CD4-positive, alpha-beta T cell (primary cell): Measurements from ENCODE around the gene DNAL1. TPM values are rescaled to one million over a fixed set of nuclear protein-coding genes. Genes with fewer than 3 reads are reported as not detected.

ENCODE experiments used
- ATAC-seq: fragments of 200-7000 bp; cut with Tn5 transposase; one replicate; pipeline ENCODE4 v1.10.0; 2022; ENCODE audit warnings: mild to moderate bottlenecking; ENCODE audit not compliant: poor library complexity
- CTCF ChIA-PET: fragments of 350-600 bp; sonication (Branson Sonifier 250); formaldehyde crosslinking; loops from one replicate; lab custom pipeline; 2021; ENCODE audit warnings: antibody characterized with exemption, inconsistent platforms; lab: Charles Lee
- POLR2A ChIA-PET: fragments of 350-600 bp; sonication (Branson Sonifier 250); formaldehyde crosslinking; loops from one replicate; lab custom pipeline; 2021; ENCODE audit warnings: antibody characterized with exemption, inconsistent platforms; lab: Charles Lee
- DNase-seq, 14 experiments: peaks; one replicate each; pipeline ENCODE4 v3.0.0-alpha.2; 2013 to 2020; ENCODE audit warnings: mixed read lengths in 2 of 14
- H3K27ac ChIP-seq, 2 donors: one replicate each; pipeline versions ENCODE4 v1.5.1 to v1.7.0; 2013; ENCODE audit warnings: low read length in 2 of 2, low read depth in 1 of 2, mild to moderate bottlenecking in 1 of 2
- H3K27me3 ChIP-seq, 2 experiments: 1 replicate in 1 of 2; 2 replicates in 1 of 2; pipeline versions ENCODE4 v1.6.1 to v1.7.0; 2013; ENCODE audit warnings: low read length in 2 of 2, control low read depth in 1 of 2, mild to moderate bottlenecking in 1 of 2, moderate library complexity in 1 of 2; ENCODE audit not compliant: insufficient read depth in 2 of 2, control insufficient read depth in 1 of 2
- H3K36me3 ChIP-seq: one replicate; pipeline ENCODE4 v1.6.1; 2013; ENCODE audit warnings: low read length, control low read depth; ENCODE audit not compliant: insufficient read depth
- H3K4me1 ChIP-seq: one replicate; pipeline ENCODE4 v1.6.1; 2013; ENCODE audit warnings: low read length, control low read depth; ENCODE audit not compliant: insufficient read depth
- H3K4me3 ChIP-seq: one replicate; pipeline ENCODE4 v1.5.1; 2013; ENCODE audit warnings: mild to moderate bottlenecking, low read length, moderate library complexity
- H3K9me3 ChIP-seq, 2 experiments: 1 replicate in 1 of 2; 2 replicates in 1 of 2; pipeline versions ENCODE4 v1.6.1 to v1.7.0; 2013; ENCODE audit warnings: low read length in 2 of 2, mild to moderate bottlenecking in 2 of 2, control low read depth in 1 of 2, moderate library complexity in 1 of 2; ENCODE audit not compliant: control insufficient read depth in 1 of 2, insufficient read depth in 1 of 2
- H3K27ac Mint-ChIP-seq: one replicate; pipeline ENCODE4 v1.8.0; 2020; ENCODE audit warnings: mixed read lengths
- H3K27me3 Mint-ChIP-seq: one replicate; pipeline ENCODE4 v1.8.0; 2021; ENCODE audit warnings: mixed read lengths
- H3K36me3 Mint-ChIP-seq: one replicate; pipeline ENCODE4 v1.8.0; 2021; ENCODE audit warnings: low read depth, mixed read lengths
- H3K4me1 Mint-ChIP-seq: one replicate; pipeline ENCODE4 v1.8.0; 2021; ENCODE audit warnings: low read depth, mixed read lengths
- H3K4me3 Mint-ChIP-seq: one replicate; pipeline ENCODE4 v1.8.0; 2020; ENCODE audit warnings: mild to moderate bottlenecking, mixed read lengths
- H3K9me3 Mint-ChIP-seq: one replicate; pipeline ENCODE4 v1.8.0; 2020; ENCODE audit warnings: mixed read lengths
- CTCF ChIP-seq: fragments of 200-600 bp; IDR thresholded peaks from one replicate; pipeline ENCODE4 v1.8.0; 2022; ENCODE audit warnings: antibody characterized with exemption, mild to moderate bottlenecking
- intact Hi-C, 2 experiments: fragments of 100-400 bp; cut with DNase I in 1 of 2; cut with micrococcal nuclease in 1 of 2; formaldehyde crosslinking; loops; one replicate each; pipeline versions ENCODE4 v1.15.1 to v1.9.0; 2023 to 2025; cut with DNase I, micrococcal nuclease
- total RNA-seq, 174 experiments: library from RNA in 2 of 174; stranded (reverse) in 2 of 174; gene quantifications; one replicate each; pipeline ENCODE4 v1.2.3 and lab custom pipeline; 2021 to 2026

Gene DNAL1
- total RNA-seq, 2 experiments from 2014 or later: 2.9 to 3.7 TPM

GRCh38 chr14:73678698-73679097 is 33.9 kb downstream of the DNAL1 start:
- Histone ChIP-seq H3K4me3 (no peak overlapping the region), H3K27ac (no peak overlapping the region), H3K36me3 (no peaks in the 10 kb centered on the region), H3K27me3 (no peaks in the 10 kb centered on the region), H3K9me3 (no peaks in the 10 kb centered on the region), H3K4me1 (no peaks in the 10 kb centered on the region)
- Mint-ChIP-seq H3K27ac (no peak overlapping the region), H3K9me3 (no peaks in the 10 kb centered on the region), H3K4me3 (no peak overlapping the region), H3K27me3 (no peaks in the 10 kb centered on the region), H3K4me1 (no peaks in the 10 kb centered on the region), H3K36me3 (peaks cover 4% of the 10 kb centered on the region)
- intact Hi-C loops: no loop called here
- CTCF ChIA-PET: interaction anchor here (0.6 kb wide), 1 partner anchor 271 kb away, joined by 3 read pairs; no protein-coding TSS in a partner anchor
- POLR2A ChIA-PET: no interaction called here
- no peak for DNase-seq
- no peak for TF ChIP-seq CTCF
- no peak for ATAC-seq

- ATAC-seq: no peak
- Histone ChIP-seq H3K27ac (no peak overlapping the region), H3K4me1 (no peaks in the 10 kb centered on the region), H3K9me3 (no peaks in the 10 kb centered on the region), H3K27me3 (no peaks in the 10 kb centered on the region), H3K4me3 (no peak overlapping the region), H3K36me3 (no peaks in the 10 kb centered on the region)
- no peak overlapping the region for H3K4me3 Mint-ChIP-seq
- H3K36me3 Mint-ChIP-seq: peaks cover 4% of the 10 kb centered on the region
- H3K27me3 Mint-ChIP-seq: no peaks in the 10 kb centered on the region
- intact Hi-C loops: no loop called here
- CTCF ChIA-PET: interaction anchor here (1.2 to 1.6 kb wide), 2 partner anchors 30 to 33 kb away, joined by 3 read pairs; no protein-coding TSS in a partner anchor
- no peaks in the 10 kb centered on the region for H3K9me3 Mint-ChIP-seq
- POLR2A ChIA-PET: no interaction called here
- H3K4me1 Mint-ChIP-seq: no peaks in the 10 kb centered on the region
- DNase-seq: no peak
- no peak overlapping the region for H3K27ac Mint-ChIP-seq
- TF ChIP-seq CTCF: no peak
Measured at GRCh38 chr14:73680821-73681220, 36.0 kb downstream of the DNAL1 start.

GRCh38 chr14:73684627-73685026 is 39.8 kb downstream of the DNAL1 start:
- no peak for ATAC-seq
- H3K36me3 ChIP-seq: no peaks in the 10 kb centered on the region
- ChIA-PET CTCF (no interaction called here), POLR2A (no interaction called here)
- DNase-seq: no peak
- Mint-ChIP-seq H3K9me3 (no peaks in the 10 kb centered on the region), H3K4me3 (no peak overlapping the region), H3K4me1 (no peaks in the 10 kb centered on the region), H3K27me3 (no peaks in the 10 kb centered on the region), H3K27ac (no peak overlapping the region), H3K36me3 (peaks cover 11% of the 10 kb centered on the region)
- no peak overlapping the region for H3K4me3 ChIP-seq
- no peak overlapping the region for H3K27ac ChIP-seq
- no peaks in the 10 kb centered on the region for H3K4me1 ChIP-seq
- no peak for TF ChIP-seq CTCF
- intact Hi-C loops: no loop called here
- no peaks in the 10 kb centered on the region for H3K27me3 ChIP-seq
- H3K9me3 ChIP-seq: no peaks in the 10 kb centered on the region
